NCI-H460 (cell line): ENCODE results near the gene CABP2. TPM values are rescaled to one million over a fixed set of nuclear protein-coding genes. Genes with fewer than 3 reads are reported as not detected.
"Not testable (repeated sequence)": the region's sequence is repeated elsewhere in the genome, so short reads cannot be mapped to it uniquely, and the experiment has no call there.

Experiments
- DNase-seq: peaks from one replicate; pipeline ENCODE4 v3.0.0-alpha.2; 2016; ENCODE audit warnings: low read depth; ENCODE audit errors: extremely low read depth
- small RNA-seq, 2 experiments: library from RNA; depleted of rRNA; stranded (forward); fragments of <200 nt; gene quantifications; one replicate each; pipeline ENCODE3, GENCODE V24; 2014
- total RNA-seq: library from RNA; depleted of rRNA; stranded (reverse); fragments of >200 nt; shearing (Covaris generic); gene quantifications from 2 replicates; pipeline ENCODE4 v1.2.3, GENCODE V29; 2014; rRNA removed

The CABP2 gene
- total RNA-seq, 1 experiment from 2014 or later: not detected

DNA sequence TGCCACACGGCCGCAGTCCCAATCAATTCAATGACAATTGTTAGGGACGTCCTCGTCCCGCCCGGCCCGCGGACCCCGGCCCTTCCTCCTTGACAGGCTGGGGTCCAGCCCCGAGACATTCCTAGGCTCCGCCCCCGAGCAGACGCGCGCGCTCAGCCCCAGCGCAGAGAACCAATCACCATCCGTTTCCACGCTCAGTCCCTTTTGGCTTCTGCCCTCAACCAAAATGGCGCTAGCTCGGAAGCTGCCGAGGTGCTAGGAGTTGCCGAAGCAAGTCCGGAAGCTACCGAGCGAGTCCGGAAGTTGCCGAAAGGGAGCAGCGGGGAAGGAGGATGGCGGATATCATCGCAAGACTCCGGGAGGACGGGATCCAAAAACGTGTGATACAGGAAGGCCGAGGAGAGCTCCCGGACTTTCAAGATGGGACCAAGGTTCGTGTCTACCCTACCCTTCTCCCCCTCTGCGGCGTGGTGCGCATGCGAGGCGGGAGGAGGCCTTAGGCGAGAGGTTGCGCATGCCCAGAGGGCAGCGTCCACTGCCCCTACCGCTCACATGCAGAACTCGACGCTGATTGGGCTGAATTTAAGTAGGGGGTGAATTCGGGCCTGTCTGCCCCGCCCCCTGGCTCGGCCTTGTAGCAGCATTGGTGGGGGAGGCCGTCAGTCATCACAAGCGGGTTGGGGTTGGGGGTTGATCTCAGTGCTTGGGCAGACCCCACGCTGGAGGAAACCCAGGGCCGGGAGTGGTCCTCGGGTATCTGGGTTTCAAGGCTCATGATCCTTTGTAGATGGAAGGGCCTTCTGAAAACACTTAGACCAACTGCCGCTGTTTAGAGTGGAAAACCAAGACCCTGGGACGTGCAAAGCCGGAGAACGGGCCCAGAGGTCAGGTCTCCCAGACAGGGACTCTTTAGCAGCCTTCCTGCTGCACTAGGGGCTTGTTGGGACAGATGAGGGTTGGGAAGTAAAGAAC lies 40.1 kb downstream of the CABP2 start, which contains the start of gene AIP:
Gene AIP (plus strand): TSS at position 200 of the 972 bp plus-strand sequence. CDS start 133 bp downstream, at position 333.
- peak; percentile 96 for DNase-seq

DNA sequence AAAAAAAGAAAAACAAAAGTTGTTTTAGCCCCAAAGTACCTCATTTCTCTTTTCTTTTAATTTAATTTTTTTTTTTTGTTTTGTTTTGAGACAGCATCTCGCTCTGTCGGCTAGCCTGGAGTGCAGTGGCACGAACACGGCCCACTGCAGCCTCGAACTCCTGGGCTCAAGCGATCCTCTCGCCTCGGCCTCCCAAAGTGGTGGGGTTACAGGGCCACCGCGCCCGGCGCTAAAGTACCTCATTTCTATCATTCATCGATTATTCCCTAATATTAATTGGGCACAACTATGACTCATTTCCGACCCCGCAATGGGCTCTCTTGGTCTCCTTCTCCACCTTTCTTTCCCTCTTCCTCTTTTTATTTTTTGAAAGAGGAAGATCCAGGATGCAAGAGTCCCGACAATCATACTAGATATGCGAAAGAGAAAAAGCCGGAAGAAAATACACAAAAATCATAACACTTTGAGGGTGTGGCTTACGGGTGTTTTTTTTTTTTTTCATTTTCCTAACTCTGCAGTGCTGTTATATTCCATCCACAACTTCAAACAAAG lies 40.9 kb downstream of the CABP2 start:
- no peak for DNase-seq

- not testable (repeated sequence) for DNase-seq
Measured at GRCh38 chr11:67477344-67478050, 45.7 kb downstream of the CABP2 start.

DNA sequence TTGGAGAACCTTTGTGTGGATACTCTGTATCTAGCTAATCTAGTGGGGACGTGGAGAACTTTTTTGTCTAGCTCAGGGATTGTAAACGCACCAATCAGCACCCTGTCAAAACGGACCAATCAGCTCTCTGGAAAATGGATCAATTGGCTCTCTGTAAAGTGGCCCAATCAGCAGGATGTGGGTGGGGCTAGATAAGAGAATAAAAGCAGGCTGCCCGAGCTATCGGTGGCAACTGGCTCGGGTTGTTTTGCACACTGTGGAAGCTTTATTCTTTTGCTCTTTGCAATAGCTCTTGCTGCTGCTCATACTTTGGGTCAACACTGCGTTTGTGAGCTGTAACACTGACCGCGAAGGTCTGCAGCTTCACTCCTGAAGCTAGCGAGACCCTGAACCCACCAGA lies 46.6 kb downstream of the CABP2 start:
- DNase-seq: not testable (repeated sequence)

DNA sequence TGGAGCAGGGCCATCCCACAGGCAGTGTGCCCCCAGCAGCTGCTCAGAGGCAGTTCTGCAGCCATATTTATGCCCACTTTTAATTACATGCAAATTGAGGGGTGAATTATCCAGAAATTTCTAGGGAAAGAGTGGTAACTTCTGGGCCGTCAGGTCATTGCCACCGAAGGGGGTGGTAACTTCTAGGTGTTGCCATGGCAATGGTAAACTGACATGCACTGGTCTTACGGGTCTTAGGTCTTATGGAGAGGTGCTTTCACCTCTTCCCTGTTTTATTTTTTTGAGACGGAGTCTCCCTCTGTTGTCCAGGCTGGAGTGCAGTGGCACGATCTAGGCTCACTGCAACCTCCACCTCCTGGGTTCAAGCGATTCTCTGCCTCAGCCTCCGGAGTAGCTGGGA lies 50.4 kb downstream of the CABP2 start:
- DNase-seq: no peak

GRCh38 chr11:67470337-67471002 lies 52.8 kb downstream of the CABP2 start:
- DNase-seq: no peak

GRCh38 chr11:67469508-67469811 lies 53.8 kb downstream of the CABP2 start:
- no peak for DNase-seq

Small RNAs within 50 kb of the gene (small RNA-seq; reads per million reads assigned to genes)
- 0 reads per million in 2 experiments for gene MIR6752

Other genes with a start within 250 kb of the CABP2 start
- gene ANKRD13D, start 234.1 kb downstream of the CABP2 start, total RNA-seq: 14.3 and 21.2 TPM in 2 replicates
- gene SSH3, start 219.9 kb downstream of the CABP2 start, total RNA-seq: 5.0 and 8.6 TPM in 2 replicates
- gene POLD4, start 169.9 kb downstream of the CABP2 start, total RNA-seq: 62.8 and 75.5 TPM in 2 replicates
- 4.9 and 5.3 TPM in 2 replicates for gene CLCF1, start 149.8 kb downstream of the CABP2 start, total RNA-seq
- gene RAD9A, start 131.5 kb downstream of the CABP2 start, total RNA-seq: 4.2 and 5.9 TPM in 2 replicates
- 137 and 159 TPM in 2 replicates for gene PPP1CA, start 121.6 kb downstream of the CABP2 start, total RNA-seq
- gene TBC1D10C, start 119.4 kb downstream of the CABP2 start, total RNA-seq: not detected in 2 replicates
- 0.09 and 0.12 TPM in 2 replicates for gene CARNS1, start 107.8 kb downstream of the CABP2 start, total RNA-seq
- 21.6 and 23.6 TPM in 2 replicates for gene RPS6KB2, start 95.0 kb downstream of the CABP2 start, total RNA-seq
- not detected in 2 replicates for gene PTPRCAP, start 85.8 kb downstream of the CABP2 start, total RNA-seq
- gene CORO1B, start 80.0 kb downstream of the CABP2 start, total RNA-seq: 29.2 and 33.0 TPM in 2 replicates
- gene GPR152, start 70.7 kb downstream of the CABP2 start, total RNA-seq: not detected in 2 replicates
- gene CABP4, start 68.1 kb downstream of the CABP2 start, total RNA-seq: 3.2 and 4.1 TPM in 2 replicates
- 7.4 and 19.9 TPM in 2 replicates for gene TMEM134, start 54.2 kb downstream of the CABP2 start, total RNA-seq
- gene AIP, start 40.4 kb downstream of the CABP2 start, total RNA-seq: 49.2 and 49.5 TPM in 2 replicates
- 24.5 TPM in 2 replicates for gene PITPNM1, start 18.1 kb downstream of the CABP2 start, total RNA-seq
- 25.1 and 29.6 TPM in 2 replicates for gene CDK2AP2, start 15.3 kb downstream of the CABP2 start, total RNA-seq
- 665 and 811 TPM in 2 replicates for gene GSTP1, start 60.4 kb upstream of the CABP2 start, total RNA-seq
- 152 and 162 TPM in 2 replicates for gene NDUFV1, start 83.5 kb upstream of the CABP2 start, total RNA-seq
- gene NUDT8, start 106.5 kb upstream of the CABP2 start, total RNA-seq: 3.5 and 6.9 TPM in 2 replicates
- gene TBX10, start 116.3 kb upstream of the CABP2 start, total RNA-seq: not detected in 2 replicates
- gene ACY3, start 127.3 kb upstream of the CABP2 start, total RNA-seq: not detected in 2 replicates
- gene ALDH3B2, start 151.2 kb upstream of the CABP2 start, total RNA-seq: not detected in 2 replicates